Gastrocnemius medialis (tissue), 4 donors: ENCODE measurements around the gene FAM229B.

Experiments
- POLR2A ChIP-seq, 2 donors: fragments of 450-650 bp; IDR thresholded peaks; one replicate each; pipeline ENCODE4 v1.6.1; 2017; ENCODE audit warnings: antibody characterized with exemption in 2 of 2, mild to moderate bottlenecking in 2 of 2, moderate library complexity in 2 of 2
- TF ChIP-seq, protein P1 (sequence below), 5 experiments: fragments of 450-650 bp in 3 of 5; fragments of 200-600 bp in 2 of 5; sonication (generic) in 2 of 5; IDR thresholded peaks in 4 of 5; conservative IDR thresholded peaks in 1 of 5; 1 replicate in 4 of 5; 2 replicates in 1 of 5; pipeline ENCODE4 v1.5.1; 2016 to 2019; ENCODE audit warnings: antibody characterized with exemption in 5 of 5, mild to moderate bottlenecking in 3 of 5, moderate library complexity in 3 of 5

DNA sequence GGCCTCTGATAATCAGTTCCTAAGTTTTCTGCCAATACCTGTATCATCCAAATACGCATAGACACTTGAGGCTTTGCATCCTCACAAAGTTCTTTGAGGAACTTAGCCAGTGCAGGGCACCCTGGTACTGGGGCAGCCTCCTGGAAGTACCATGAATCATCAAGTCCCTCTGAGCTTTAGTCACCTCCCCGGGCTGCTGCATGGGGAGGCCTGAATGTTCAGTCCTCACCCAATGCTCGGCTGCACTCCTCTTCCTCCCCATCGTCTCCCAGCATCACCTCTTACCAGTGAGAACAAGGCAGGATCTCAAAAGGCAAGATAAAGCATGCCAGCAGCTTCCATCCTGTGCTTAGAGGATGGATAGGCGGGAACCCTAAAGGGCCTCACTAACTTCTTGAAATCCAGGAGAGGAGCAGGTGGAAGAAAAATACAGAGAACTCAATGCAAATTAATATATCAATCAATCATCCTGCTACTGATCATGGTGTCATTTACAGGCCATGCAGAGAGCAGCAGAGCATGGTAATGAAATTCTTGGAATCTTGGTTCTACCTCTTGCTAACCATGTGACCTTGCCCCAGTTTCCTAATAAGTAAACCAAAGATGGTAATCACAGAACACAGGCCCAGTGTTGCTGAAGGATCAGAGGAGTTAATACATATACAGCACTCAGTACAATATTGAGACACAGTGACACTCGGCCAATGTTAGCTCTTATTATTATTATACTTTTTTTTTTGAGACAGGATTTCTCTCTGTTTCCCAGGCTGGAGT is 38.2 kb upstream of the FAM229B start:
- TF ChIP-seq, protein P1, sequence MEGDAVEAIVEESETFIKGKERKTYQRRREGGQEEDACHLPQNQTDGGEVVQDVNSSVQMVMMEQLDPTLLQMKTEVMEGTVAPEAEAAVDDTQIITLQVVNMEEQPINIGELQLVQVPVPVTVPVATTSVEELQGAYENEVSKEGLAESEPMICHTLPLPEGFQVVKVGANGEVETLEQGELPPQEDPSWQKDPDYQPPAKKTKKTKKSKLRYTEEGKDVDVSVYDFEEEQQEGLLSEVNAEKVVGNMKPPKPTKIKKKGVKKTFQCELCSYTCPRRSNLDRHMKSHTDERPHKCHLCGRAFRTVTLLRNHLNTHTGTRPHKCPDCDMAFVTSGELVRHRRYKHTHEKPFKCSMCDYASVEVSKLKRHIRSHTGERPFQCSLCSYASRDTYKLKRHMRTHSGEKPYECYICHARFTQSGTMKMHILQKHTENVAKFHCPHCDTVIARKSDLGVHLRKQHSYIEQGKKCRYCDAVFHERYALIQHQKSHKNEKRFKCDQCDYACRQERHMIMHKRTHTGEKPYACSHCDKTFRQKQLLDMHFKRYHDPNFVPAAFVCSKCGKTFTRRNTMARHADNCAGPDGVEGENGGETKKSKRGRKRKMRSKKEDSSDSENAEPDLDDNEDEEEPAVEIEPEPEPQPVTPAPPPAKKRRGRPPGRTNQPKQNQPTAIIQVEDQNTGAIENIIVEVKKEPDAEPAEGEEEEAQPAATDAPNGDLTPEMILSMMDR (IDR thresholded peaks at IDR 0.05 in 4 of 5, conservative IDR thresholded peaks at IDR 0.05 in 1 of 5) = no peak
- TF ChIP-seq POLR2A (IDR thresholded peaks at IDR 0.05) = no peak
